Neural progenitor cell (in vitro differentiated cells): ENCODE measurements around the gene APBB2. TPM values are rescaled to one million over a fixed set of nuclear protein-coding genes. Genes with fewer than 3 reads are reported as not detected.

ENCODE experiments used
- DNase-seq: peaks from one replicate; pipeline ENCODE4 v3.0.0-alpha.2; 2016; ENCODE audit warnings: low spot score
- H2AFZ ChIP-seq: fragments of 200-600 bp; sonication (generic); replicated peaks from 2 replicates; pipeline ENCODE4 v1.6.1; 2016; ENCODE audit warnings: antibody characterized with exemption
- H3F3A ChIP-seq: fragments of 200-600 bp; sonication (generic); 2 replicates; pipeline ENCODE4 v1.6.1; 2016; ENCODE audit warnings: antibody characterized with exemption, low read depth
- H3K27ac ChIP-seq: fragments of 200-600 bp; sonication (generic); 2 replicates; pipeline ENCODE4 v1.5.1; 2016; ENCODE audit warnings: mild to moderate bottlenecking
- H3K27me3 ChIP-seq: fragments of 200-600 bp; sonication (generic); 2 replicates; pipeline ENCODE4 v1.6.1; 2016; ENCODE audit warnings: mild to moderate bottlenecking, moderate library complexity
- H3K36me3 ChIP-seq: fragments of 200-600 bp; sonication (generic); 2 replicates; pipeline ENCODE4 v1.5.1; 2016
- H3K4me1 ChIP-seq: fragments of 200-600 bp; sonication (generic); 2 replicates; pipeline ENCODE4 v1.6.1; 2016; ENCODE audit warnings: mixed run types
- H3K4me2 ChIP-seq: fragments of 200-600 bp; sonication (generic); 2 replicates; pipeline ENCODE4 v1.6.1; 2016
- H3K4me3 ChIP-seq: fragments of 200-600 bp; sonication (generic); 2 replicates; pipeline ENCODE4 v1.5.1; 2016
- H3K79me2 ChIP-seq: fragments of 200-600 bp; sonication (generic); 2 replicates; pipeline ENCODE4 v1.6.1; 2016; ENCODE audit warnings: low read depth
- H3K9ac ChIP-seq: fragments of 200-600 bp; sonication (generic); 2 replicates; pipeline ENCODE4 v1.6.1; 2016
- H3K9me3 ChIP-seq: fragments of 200-600 bp; sonication (generic); 2 replicates; pipeline ENCODE4 v1.5.1; 2016; ENCODE audit warnings: low read depth
- H4K20me1 ChIP-seq: fragments of 200-600 bp; sonication (generic); 2 replicates; pipeline ENCODE4 v1.6.1; 2016; ENCODE audit warnings: low read depth
- H3K27ac Mint-ChIP-seq: 3 replicates; pipeline ENCODE4 v1.8.0; 2021; ENCODE audit warnings: mixed read lengths
- H3K27me3 Mint-ChIP-seq: 2 replicates; pipeline ENCODE4 v1.8.0; 2022; ENCODE audit warnings: low read depth, mild to moderate bottlenecking, inconsistent platforms, moderate library complexity, mixed read lengths; ENCODE audit not compliant: insufficient read depth
- H3K36me3 Mint-ChIP-seq: 3 replicates; pipeline ENCODE4 v1.8.0; 2021; ENCODE audit warnings: mixed read lengths
- H3K4me1 Mint-ChIP-seq: 3 replicates; pipeline ENCODE4 v1.8.0; 2021; ENCODE audit warnings: mixed read lengths
- H3K4me3 Mint-ChIP-seq: 3 replicates; pipeline ENCODE4 v1.8.0; 2021; ENCODE audit warnings: mild to moderate bottlenecking, moderate library complexity, mixed read lengths
- H3K9me3 Mint-ChIP-seq: 3 replicates; pipeline ENCODE4 v1.8.0; 2020; ENCODE audit warnings: mixed read lengths
- CTCF ChIP-seq: fragments of 200-600 bp; sonication (generic); IDR thresholded peaks from 2 replicates; pipeline ENCODE4 v1.5.1; 2017; ENCODE audit warnings: antibody characterized with exemption, mild to moderate bottlenecking
- EZH2 ChIP-seq: fragments of 200-600 bp; sonication (generic); IDR thresholded peaks from 2 replicates; pipeline ENCODE4 v1.6.1; 2017; ENCODE audit warnings: antibody characterized with exemption, mild to moderate bottlenecking, moderate library complexity
- EZH2phosphoT487 ChIP-seq: fragments of 200-600 bp; sonication (generic); IDR thresholded peaks from 2 replicates; pipeline ENCODE4 v1.6.1; 2017; ENCODE audit warnings: antibody characterized with exemption
- total RNA-seq: library from RNA; depleted of rRNA; stranded (reverse); fragments of >200 nt; gene quantifications from 2 replicates; pipeline ENCODE4 v1.2.3, GENCODE V29; 2015; ENCODE audit warnings: low replicate concordance

The APBB2 gene
- total RNA-seq, 1 donor from 2014 or later = 83.2 TPM

GRCh38 chr4:41124916-41125548 is 89.3 kb downstream of the APBB2 start:
- H3K4me1 ChIP-seq = peaks cover 23% of the 10 kb centered on the region
- no peak overlapping the region for H3K27ac ChIP-seq
- H4K20me1 ChIP-seq = no peaks in the 10 kb centered on the region
- H3K9ac ChIP-seq = no peak overlapping the region
- TF ChIP-seq EZH2 = no peak
- no peak for TF ChIP-seq CTCF
- no peak for TF ChIP-seq EZH2phosphoT487
- H3F3A ChIP-seq = peaks cover 3% of the 10 kb centered on the region
- H3K79me2 ChIP-seq = no peaks in the 10 kb centered on the region
- Mint-ChIP-seq H3K4me1 (no peaks in the 10 kb centered on the region), H3K9me3 (no peaks in the 10 kb centered on the region), H3K27me3 (no peaks in the 10 kb centered on the region), H3K36me3 (no peaks in the 10 kb centered on the region), H3K4me3 (no peak overlapping the region), H3K27ac (no peak overlapping the region)
- H3K36me3 ChIP-seq = no peaks in the 10 kb centered on the region
- H3K4me2 ChIP-seq = peak overlapping the region; percentile 2
- no peak for DNase-seq
- H3K9me3 ChIP-seq = no peaks in the 10 kb centered on the region
- H2AFZ ChIP-seq = no peak overlapping the region
- no peaks in the 10 kb centered on the region for H3K27me3 ChIP-seq
- no peak overlapping the region for H3K4me3 ChIP-seq

GRCh38 chr4:41122775-41123174 is 91.6 kb downstream of the APBB2 start:
- peak; percentile 10 for TF ChIP-seq CTCF
- no peak for TF ChIP-seq EZH2
- no peak for TF ChIP-seq EZH2phosphoT487
- Histone ChIP-seq H3K27me3 (no peaks in the 10 kb centered on the region), H3K4me1 (peaks cover 16% of the 10 kb centered on the region), H2AFZ (no peak overlapping the region), H3K36me3 (no peaks in the 10 kb centered on the region), H3K9me3 (no peaks in the 10 kb centered on the region), H3K4me2 (no peak overlapping the region), H3K27ac (no peak overlapping the region), H3F3A (peaks cover 3% of the 10 kb centered on the region), H3K9ac (no peak overlapping the region), H3K4me3 (no peak overlapping the region), H4K20me1 (no peaks in the 10 kb centered on the region), H3K79me2 (no peaks in the 10 kb centered on the region)
- Mint-ChIP-seq H3K4me1 (no peaks in the 10 kb centered on the region), H3K27me3 (no peaks in the 10 kb centered on the region), H3K9me3 (no peaks in the 10 kb centered on the region), H3K27ac (peak overlapping the region; percentile 30), H3K4me3 (no peak overlapping the region), H3K36me3 (no peaks in the 10 kb centered on the region)
- DNase-seq = no peak

- Histone ChIP-seq H3K4me3 (no peak overlapping the region), H3K79me2 (no peaks in the 10 kb centered on the region), H3K9me3 (no peaks in the 10 kb centered on the region), H3K4me2 (no peak overlapping the region), H3K27ac (no peak overlapping the region), H2AFZ (no peak overlapping the region), H3K27me3 (no peaks in the 10 kb centered on the region), H3F3A (peaks cover 3% of the 10 kb centered on the region), H3K9ac (no peak overlapping the region), H3K36me3 (no peaks in the 10 kb centered on the region), H3K4me1 (peaks cover 16% of the 10 kb centered on the region), H4K20me1 (no peaks in the 10 kb centered on the region)
- H3K27ac Mint-ChIP-seq = no peak overlapping the region
- H3K27me3 Mint-ChIP-seq = no peaks in the 10 kb centered on the region
- no peak for TF ChIP-seq CTCF
- no peak for TF ChIP-seq EZH2phosphoT487
- no peak for TF ChIP-seq EZH2
- no peaks in the 10 kb centered on the region for H3K9me3 Mint-ChIP-seq
- H3K4me1 Mint-ChIP-seq = no peaks in the 10 kb centered on the region
- no peak overlapping the region for H3K4me3 Mint-ChIP-seq
- H3K36me3 Mint-ChIP-seq = no peaks in the 10 kb centered on the region
- no peak for DNase-seq
These were observed 92.0 kb downstream of the APBB2 start for GRCh38 chr4:41122309-41122708.
